K562 (cell line): ENCODE measurements around the gene SMARCA4. TPM values are rescaled to one million over a fixed set of nuclear protein-coding genes. Genes with fewer than 3 reads are reported as not detected.

ENCODE experiments used
- DNMT1 ChIP-seq: fragments of 450-650 bp; IDR thresholded peaks from 2 replicates; pipeline ENCODE4 v1.6.1; 2016; ENCODE audit warnings: antibody characterized with exemption, mild to moderate bottlenecking
- EP300 ChIP-seq: IDR thresholded peaks from 2 replicates; pipeline ENCODE4 v1.6.1; 2012; ENCODE audit warnings: low read length, improper control_type of control experiment
- GABPB2 ChIP-seq: fragments of 250-450 bp; sonication (Bioruptor Pico); conservative IDR thresholded peaks from 2 replicates; pipeline ENCODE4 v1.5.1; 2021; ENCODE audit warnings: mild to moderate bottlenecking
- HBP1 ChIP-seq: fragments of 450-650 bp; formaldehyde crosslinking; IDR thresholded peaks from 2 replicates; pipeline ENCODE4 v1.4.0; 2022; ENCODE audit warnings: missing genetic modification characterization
- HDAC8 ChIP-seq: fragments of 450-650 bp; IDR thresholded peaks from 2 replicates; pipeline ENCODE4 v1.6.1; 2016; ENCODE audit warnings: mild to moderate bottlenecking, missing genetic modification characterization, moderate library complexity, missing compliant biosample characterization
- IRF2 ChIP-seq: sonication (generic); formaldehyde crosslinking; IDR thresholded peaks from 2 replicates; pipeline ENCODE4 v1.8.1; 2022; ENCODE audit warnings: mild to moderate bottlenecking, missing genetic modification reagents
- JUN ChIP-seq, 2 experiments: sonication (generic) in 1 of 2; formaldehyde crosslinking in 1 of 2; IDR thresholded peaks; 2 replicates each; pipeline versions ENCODE4 v1.6.1 to v1.8.0; 2012 to 2022; ENCODE audit warnings: borderline replicate concordance in 2 of 2, mild to moderate bottlenecking in 2 of 2, improper control_type of control experiment in 1 of 2, low read depth in 1 of 2, low read length in 1 of 2, missing genetic modification reagents in 1 of 2
- JUND ChIP-seq, 2 experiments: IDR thresholded peaks; 2 replicates in 1 of 2; 3 replicates in 1 of 2; pipeline ENCODE4 v1.6.1; 2011; ENCODE audit warnings: borderline replicate concordance in 2 of 2, low read depth in 2 of 2, low read length in 2 of 2, improper control_type of control experiment in 1 of 2, missing biosample characterization in 1 of 2, missing genetic modification characterization in 1 of 2, missing genetic modification reagents in 1 of 2
- NCOA2 ChIP-seq, 2 experiments: fragments of 450-650 bp; IDR thresholded peaks; 2 replicates each; pipeline ENCODE4 v1.6.1; 2018; ENCODE audit warnings: mild to moderate bottlenecking in 2 of 2, moderate library complexity in 1 of 2; ENCODE audit not compliant: partially characterized antibody in 2 of 2
- PHTF2 ChIP-seq: fragments of 250-450 bp; sonication (Bioruptor Pico); IDR thresholded peaks from 2 replicates; pipeline ENCODE4 v1.5.0; 2021; ENCODE audit warnings: mild to moderate bottlenecking
- RBM34 ChIP-seq: fragments of 200-400 bp; formaldehyde crosslinking; IDR thresholded peaks from 2 replicates; pipeline ENCODE4 v1.6.1; 2018; ENCODE audit warnings: low read length, borderline replicate concordance; ENCODE audit not compliant: insufficient read depth
- RNF2 ChIP-seq: sonication (generic); IDR thresholded peaks from 2 replicates; pipeline ENCODE4 v1.6.1; 2016
- SETDB1 ChIP-seq: IDR thresholded peaks from one replicate; pipeline ENCODE4 v1.6.1; 2012; ENCODE audit warnings: low read length, control low read depth, inconsistent platforms
- SRSF1 ChIP-seq: fragments of 200-400 bp; formaldehyde crosslinking; IDR thresholded peaks from 2 replicates; pipeline ENCODE4 v1.6.1; 2017; ENCODE audit warnings: mild to moderate bottlenecking, low read depth, low read length, moderate library complexity
- ZC3H8 ChIP-seq: fragments of 450-650 bp; IDR thresholded peaks from 2 replicates; pipeline ENCODE4 v1.6.1; 2017
- ZNF76 ChIP-seq: fragments of 250-450 bp; sonication (Bioruptor Pico); IDR thresholded peaks from 2 replicates; pipeline ENCODE4 v1.4.0; 2020; ENCODE audit warnings: mild to moderate bottlenecking, moderate library complexity, borderline replicate concordance
- polyA plus RNA-seq, 8 experiments: library from polyadenylated mRNA; depleted of rRNA in 4 of 8; stranded (reverse) in 5 of 8; unstranded in 3 of 8; fragments of >200 nt; fragmentation: Nextera tagmentation in 2 of 8; fragmentation: Illumina TruSeq in 1 of 8; extraction: Ambion mirVana in 2 of 8; extraction: Trizol in 1 of 8; gene quantifications; 2 replicates each; pipeline versions ENCODE4 v1.2.1 to v1.2.3, GENCODE V29; 2011 to 2014; ENCODE audit warnings: inconsistent platforms in 1 of 8, missing spikeins in 1 of 8
- total RNA-seq, 7 experiments: library from RNA; depleted of rRNA in 6 of 7; stranded (reverse); fragments of >200 nt in 6 of 7; fragmentation: Illumina TruSeq in 2 of 7; extraction: Trizol in 2 of 7; gene quantifications; 2 replicates each; pipeline versions ENCODE4 v1.2.1 to v1.2.3, GENCODE V29; 2011 to 2021; ENCODE audit warnings: low replicate concordance in 1 of 7
- TF ChIP-seq, protein P1 (sequence below): fragments of 250-450 bp; sonication (Bioruptor Pico); IDR thresholded peaks from 2 replicates; pipeline ENCODE4 v1.4.0; 2020; ENCODE audit warnings: borderline replicate concordance
- TF ChIP-seq, protein P2 (sequence below): fragments of 450-650 bp; IDR thresholded peaks from 2 replicates; pipeline ENCODE4 v1.6.1; 2018; ENCODE audit not compliant: partially characterized antibody
- TF ChIP-seq, protein P3 (sequence below): sonication (generic); formaldehyde crosslinking; IDR thresholded peaks from 2 replicates; pipeline ENCODE4 v1.8.1; 2022; ENCODE audit warnings: missing genetic modification reagents

The SMARCA4 gene
- total and polyA plus RNA-seq, 9 of the 15 experiments (the other 6 are each of a cell fraction or from before 2014, with no cell fraction given), result 19.3 to 207 (median 52.1) TPM

DNA sequence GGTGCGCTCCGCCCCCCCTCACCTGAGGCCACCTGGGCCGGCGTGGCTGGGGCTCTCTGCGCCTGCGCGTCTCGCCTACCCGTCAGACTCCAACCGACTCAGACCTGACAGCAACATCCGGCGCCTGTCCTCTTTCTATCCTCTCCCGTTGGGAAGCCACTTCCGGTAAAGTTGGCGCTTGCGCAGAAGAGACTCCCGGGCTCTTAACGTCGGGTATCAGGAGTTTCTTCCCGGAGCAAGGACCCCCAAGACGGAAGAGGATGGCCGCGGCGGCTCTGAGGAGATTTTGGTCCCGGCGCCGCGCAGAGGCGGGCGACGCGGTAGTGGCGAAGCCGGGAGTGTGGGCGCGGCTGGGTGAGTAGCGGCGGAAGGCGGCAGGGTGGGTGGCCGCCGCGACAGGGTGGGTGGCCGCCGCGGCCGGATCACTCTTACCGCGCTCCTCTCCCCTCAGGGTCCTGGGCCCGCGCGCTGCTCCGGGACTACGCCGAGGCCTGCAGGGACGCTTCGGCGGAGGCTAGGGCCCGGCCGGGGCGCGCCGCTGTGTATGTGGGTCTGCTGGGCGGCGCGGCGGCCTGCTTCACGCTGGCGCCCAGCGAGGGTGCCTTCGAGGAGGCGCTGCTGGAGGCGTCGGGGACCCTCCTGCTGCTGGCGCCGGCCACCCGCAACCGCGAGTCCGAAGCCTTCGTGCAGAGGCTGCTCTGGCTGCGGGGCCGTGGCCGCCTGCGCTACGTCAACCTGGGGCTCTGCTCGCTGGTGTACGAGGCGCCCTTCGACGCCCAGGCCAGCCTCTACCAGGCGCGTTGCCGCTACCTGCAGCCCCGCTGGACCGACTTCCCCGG is 32.0 kb upstream of the SMARCA4 start, which contains the start of the genes TIMM29 and YIPF2 (continued):
- TF ChIP-seq HBP1 (CRISPR knock-in tag) (no peak), RNF2 (peak; percentile 76), DNMT1 (no peak), ZNF76 (CRISPR knock-in tag) (no peak), GABPB2 (CRISPR knock-in tag) (no peak), RBM34 (no peak), JUN (IDR thresholded peaks at IDR 0.05; ENCODE audit: borderline replicate concordance, low read depth, low read length) (no peak; the same call in 1 of the 2 replicates), JUN (CRISPR knock-in tag; IDR thresholded peaks at IDR 0.05; ENCODE audit: borderline replicate concordance) (no peak), HDAC8 (tag) (no peak), SRSF1 (no peak), NCOA2 (IDR thresholded peaks at IDR 0.05; ENCODE audit: partially characterized antibody in 2 of 2) (no peak), EP300 (peak; percentile 84), SETDB1 (no peak), JUND (IDR thresholded peaks at IDR 0.05; ENCODE audit: borderline replicate concordance, low read depth, low read length) (peak; percentile 85), JUND (tag; IDR thresholded peaks at IDR 0.05; ENCODE audit: borderline replicate concordance, low read depth, low read length) (no peak; the same call in 2 of the 3 replicates), PHTF2 (CRISPR knock-in tag) (no peak), ZC3H8 (no peak), IRF2 (CRISPR knock-in tag) (no peak)
- TF ChIP-seq, protein P1, sequence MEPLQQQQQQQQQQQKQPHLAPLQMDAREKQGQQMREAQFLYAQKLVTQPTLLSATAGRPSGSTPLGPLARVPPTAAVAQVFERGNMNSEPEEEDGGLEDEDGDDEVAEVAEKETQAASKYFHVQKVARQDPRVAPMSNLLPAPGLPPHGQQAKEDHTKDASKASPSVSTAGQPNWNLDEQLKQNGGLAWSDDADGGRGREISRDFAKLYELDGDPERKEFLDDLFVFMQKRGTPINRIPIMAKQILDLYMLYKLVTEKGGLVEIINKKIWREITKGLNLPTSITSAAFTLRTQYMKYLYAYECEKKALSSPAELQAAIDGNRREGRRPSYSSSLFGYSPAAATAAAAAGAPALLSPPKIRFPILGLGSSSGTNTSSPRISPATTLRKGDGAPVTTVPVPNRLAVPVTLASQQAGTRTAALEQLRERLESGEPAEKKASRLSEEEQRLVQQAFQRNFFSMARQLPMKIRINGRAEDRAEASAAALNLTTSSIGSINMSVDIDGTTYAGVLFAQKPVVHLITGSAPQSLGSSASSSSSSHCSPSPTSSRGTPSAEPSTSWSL, result no peak
- TF ChIP-seq, protein P2, sequence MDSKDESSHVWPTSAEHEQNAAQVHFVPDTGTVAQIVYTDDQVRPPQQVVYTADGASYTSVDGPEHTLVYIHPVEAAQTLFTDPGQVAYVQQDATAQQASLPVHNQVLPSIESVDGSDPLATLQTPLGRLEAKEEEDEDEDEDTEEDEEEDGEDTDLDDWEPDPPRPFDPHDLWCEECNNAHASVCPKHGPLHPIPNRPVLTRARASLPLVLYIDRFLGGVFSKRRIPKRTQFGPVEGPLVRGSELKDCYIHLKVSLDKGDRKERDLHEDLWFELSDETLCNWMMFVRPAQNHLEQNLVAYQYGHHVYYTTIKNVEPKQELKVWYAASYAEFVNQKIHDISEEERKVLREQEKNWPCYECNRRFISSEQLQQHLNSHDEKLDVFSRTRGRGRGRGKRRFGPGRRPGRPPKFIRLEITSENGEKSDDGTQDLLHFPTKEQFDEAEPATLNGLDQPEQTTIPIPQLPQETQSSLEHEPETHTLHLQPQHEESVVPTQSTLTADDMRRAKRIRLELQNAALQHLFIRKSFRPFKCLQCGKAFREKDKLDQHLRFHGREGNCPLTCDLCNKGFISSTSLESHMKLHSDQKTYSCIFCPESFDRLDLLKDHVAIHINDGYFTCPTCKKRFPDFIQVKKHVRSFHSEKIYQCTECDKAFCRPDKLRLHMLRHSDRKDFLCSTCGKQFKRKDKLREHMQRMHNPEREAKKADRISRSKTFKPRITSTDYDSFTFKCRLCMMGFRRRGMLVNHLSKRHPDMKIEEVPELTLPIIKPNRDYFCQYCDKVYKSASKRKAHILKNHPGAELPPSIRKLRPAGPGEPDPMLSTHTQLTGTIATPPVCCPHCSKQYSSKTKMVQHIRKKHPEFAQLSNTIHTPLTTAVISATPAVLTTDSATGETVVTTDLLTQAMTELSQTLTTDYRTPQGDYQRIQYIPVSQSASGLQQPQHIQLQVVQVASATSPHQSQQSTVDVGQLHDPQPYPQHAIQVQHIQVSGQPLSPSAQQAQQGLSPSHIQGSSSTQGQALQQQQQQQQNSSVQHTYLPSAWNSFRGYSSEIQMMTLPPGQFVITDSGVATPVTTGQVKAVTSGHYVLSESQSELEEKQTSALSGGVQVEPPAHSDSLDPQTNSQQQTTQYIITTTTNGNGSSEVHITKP, result no peak
- TF ChIP-seq, protein P3, sequence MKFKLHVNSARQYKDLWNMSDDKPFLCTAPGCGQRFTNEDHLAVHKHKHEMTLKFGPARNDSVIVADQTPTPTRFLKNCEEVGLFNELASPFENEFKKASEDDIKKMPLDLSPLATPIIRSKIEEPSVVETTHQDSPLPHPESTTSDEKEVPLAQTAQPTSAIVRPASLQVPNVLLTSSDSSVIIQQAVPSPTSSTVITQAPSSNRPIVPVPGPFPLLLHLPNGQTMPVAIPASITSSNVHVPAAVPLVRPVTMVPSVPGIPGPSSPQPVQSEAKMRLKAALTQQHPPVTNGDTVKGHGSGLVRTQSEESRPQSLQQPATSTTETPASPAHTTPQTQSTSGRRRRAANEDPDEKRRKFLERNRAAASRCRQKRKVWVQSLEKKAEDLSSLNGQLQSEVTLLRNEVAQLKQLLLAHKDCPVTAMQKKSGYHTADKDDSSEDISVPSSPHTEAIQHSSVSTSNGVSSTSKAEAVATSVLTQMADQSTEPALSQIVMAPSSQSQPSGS (CRISPR knock-in tag), result no peak
